HG03342 (cell line): ENCODE measurements around the gene SIPA1.
"Not testable (repeated sequence)": the region's sequence is repeated elsewhere in the genome, so short reads cannot be mapped to it uniquely, and the experiment has no call there.

ENCODE experiments used
- ATAC-seq: cut with Tn5 transposase; IDR thresholded peaks from one replicate; pipeline ENCODE4 v1.9.1; 2021; ENCODE audit warnings: mild to moderate bottlenecking, moderate library complexity; ENCODE audit not compliant: unreplicated experiment

Gene SIPA1

GRCh38 chr11:65655570-65656332, 17.9 kb downstream of the SIPA1 start:
- ATAC-seq, result no peak

- ATAC-seq, result no peak
Observed at GRCh38 chr11:65657426-65657825, 19.5 kb downstream of the SIPA1 start.

- no peak for ATAC-seq
Observed at GRCh38 chr11:65658174-65659021, 20.5 kb downstream of the SIPA1 start.

- ATAC-seq, result no peak
Observed at GRCh38 chr11:65660038-65660437, 22.1 kb downstream of the SIPA1 start.

- ATAC-seq, result not testable (repeated sequence)
Observed at GRCh38 chr11:65660908-65661307, 23.0 kb downstream of the SIPA1 start.

- ATAC-seq, result no peak
Observed at GRCh38 chr11:65661599-65662246, 23.8 kb downstream of the SIPA1 start.

- no peak for ATAC-seq
Observed at GRCh38 chr11:65662247-65662798, 24.4 kb downstream of the SIPA1 start.

- ATAC-seq, result peak; percentile 75
Observed at GRCh38 chr11:65662799-65663638, 25.1 kb downstream of the SIPA1 start, which contains the start of gene RELA. Gene RELA (minus strand): TSS chr11:65662916. CDS start chr11:65662832, 84 bp downstream.

- ATAC-seq, result peak; percentile 12
Observed at GRCh38 chr11:65663639-65664200, 25.8 kb downstream of the SIPA1 start.

- ATAC-seq, result no peak
Observed at GRCh38 chr11:65672180-65672860, 34.4 kb downstream of the SIPA1 start.

GRCh38 chr11:65672982-65673381, 35.1 kb downstream of the SIPA1 start:
- ATAC-seq, result no peak

GRCh38 chr11:65680192-65680743, 42.4 kb downstream of the SIPA1 start:
- no peak for ATAC-seq

GRCh38 chr11:65683480-65683879, 45.6 kb downstream of the SIPA1 start:
- ATAC-seq, result not testable (repeated sequence)

GRCh38 chr11:65685981-65686380, 48.1 kb downstream of the SIPA1 start:
- ATAC-seq, result no peak

- not testable (repeated sequence) for ATAC-seq
Observed at GRCh38 chr11:65691847-65692246, 53.9 kb downstream of the SIPA1 start.

- no peak for ATAC-seq
Observed at GRCh38 chr11:65692367-65692766, 54.5 kb downstream of the SIPA1 start.

GRCh38 chr11:65695459-65696241, 57.7 kb downstream of the SIPA1 start:
- no peak for ATAC-seq
